Activated T-helper 9 cell treated with anti-CD3 and anti-CD28 coated beads, Interleukin-2, amount 50 U/mL, for 16 hours (primary cell): ENCODE measurements around the gene RNF114.
"Not testable (repeated sequence)": the region's sequence is repeated elsewhere in the genome, so short reads cannot be mapped to it uniquely, and the experiment has no call there.

ENCODE experiments used
- DNase-seq: peaks from one replicate; pipeline ENCODE4 v3.0.0-alpha.2; 2020; ENCODE audit warnings: low read depth

Gene RNF114, protein sequence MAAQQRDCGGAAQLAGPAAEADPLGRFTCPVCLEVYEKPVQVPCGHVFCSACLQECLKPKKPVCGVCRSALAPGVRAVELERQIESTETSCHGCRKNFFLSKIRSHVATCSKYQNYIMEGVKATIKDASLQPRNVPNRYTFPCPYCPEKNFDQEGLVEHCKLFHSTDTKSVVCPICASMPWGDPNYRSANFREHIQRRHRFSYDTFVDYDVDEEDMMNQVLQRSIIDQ

DNA sequence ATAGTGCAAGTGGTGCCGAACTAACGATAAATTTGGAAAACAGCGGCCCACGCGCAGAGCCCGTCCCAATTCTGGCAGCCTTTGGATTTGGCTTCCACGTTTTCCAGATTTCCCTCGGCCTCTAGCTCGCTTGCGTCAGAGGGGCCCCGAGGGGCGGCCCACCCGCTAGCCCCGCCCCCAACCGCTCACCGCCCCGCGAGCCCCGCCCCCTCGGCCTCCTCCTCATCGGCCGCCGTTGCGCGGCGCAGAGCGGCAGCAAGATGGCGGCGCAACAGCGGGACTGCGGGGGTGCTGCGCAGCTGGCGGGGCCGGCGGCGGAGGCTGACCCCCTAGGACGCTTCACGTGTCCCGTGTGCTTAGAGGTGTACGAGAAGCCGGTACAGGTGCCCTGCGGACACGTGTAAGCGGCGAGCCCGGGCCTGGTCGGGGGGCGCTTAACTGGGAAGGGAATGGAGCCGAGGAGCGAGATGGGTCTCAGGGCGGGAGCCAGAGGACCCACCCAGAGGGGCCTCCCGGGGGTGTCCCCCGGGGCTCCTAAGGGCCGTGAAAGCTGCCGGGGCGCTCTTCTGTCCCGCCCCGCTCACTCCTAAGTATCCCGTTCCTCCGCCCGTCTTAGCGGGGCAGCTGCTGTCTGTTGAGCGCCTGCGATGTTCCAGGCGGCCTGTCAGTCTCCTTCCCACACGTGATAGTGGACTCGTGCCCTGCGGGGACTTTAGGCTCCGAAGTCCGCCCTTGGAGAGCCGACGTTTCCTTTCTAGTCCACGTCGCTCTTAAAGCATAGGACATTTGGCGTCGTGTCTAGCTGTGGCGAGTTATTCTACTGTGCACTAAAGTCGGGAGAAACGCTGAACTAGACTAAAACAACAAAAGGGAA lies at the start of gene RNF114:
Gene RNF114 (plus strand): TSS at position 245 of the 874 bp plus-strand sequence. CDS start 16 bp downstream, at position 261.
- peak; percentile 88 for DNase-seq

DNA sequence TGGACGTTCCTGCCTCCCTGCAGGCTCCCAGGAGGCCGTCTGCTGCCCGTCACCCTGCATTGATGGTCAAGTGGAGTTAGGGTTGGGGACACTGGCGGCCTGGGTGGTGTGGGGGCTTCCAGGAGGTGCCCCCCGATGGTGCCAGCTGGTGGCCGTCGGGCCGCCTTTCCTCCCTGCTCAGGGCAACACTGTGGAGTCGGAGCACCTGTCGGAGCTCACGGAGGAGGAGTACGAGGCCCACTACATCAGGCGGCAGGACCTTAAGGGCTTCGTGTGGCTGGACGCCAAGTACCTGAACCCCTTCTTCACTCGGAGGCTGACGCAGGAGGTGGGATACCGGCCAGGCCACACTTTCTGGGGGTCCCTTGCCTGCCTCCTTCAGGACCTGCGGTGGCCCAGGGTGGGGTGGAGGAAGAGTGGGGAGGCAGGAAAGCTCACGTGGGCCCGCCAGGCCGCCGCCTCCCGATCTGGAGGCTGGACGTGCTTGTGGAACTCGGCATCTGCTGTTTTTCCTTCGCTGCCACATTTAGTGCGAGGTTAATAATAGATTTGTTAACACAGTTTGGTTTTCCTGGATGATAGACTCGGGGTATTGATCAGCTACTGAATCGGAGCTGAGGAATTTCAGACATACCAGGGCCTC lies 49.5 kb upstream of the RNF114 start:
- no peak for DNase-seq

DNA sequence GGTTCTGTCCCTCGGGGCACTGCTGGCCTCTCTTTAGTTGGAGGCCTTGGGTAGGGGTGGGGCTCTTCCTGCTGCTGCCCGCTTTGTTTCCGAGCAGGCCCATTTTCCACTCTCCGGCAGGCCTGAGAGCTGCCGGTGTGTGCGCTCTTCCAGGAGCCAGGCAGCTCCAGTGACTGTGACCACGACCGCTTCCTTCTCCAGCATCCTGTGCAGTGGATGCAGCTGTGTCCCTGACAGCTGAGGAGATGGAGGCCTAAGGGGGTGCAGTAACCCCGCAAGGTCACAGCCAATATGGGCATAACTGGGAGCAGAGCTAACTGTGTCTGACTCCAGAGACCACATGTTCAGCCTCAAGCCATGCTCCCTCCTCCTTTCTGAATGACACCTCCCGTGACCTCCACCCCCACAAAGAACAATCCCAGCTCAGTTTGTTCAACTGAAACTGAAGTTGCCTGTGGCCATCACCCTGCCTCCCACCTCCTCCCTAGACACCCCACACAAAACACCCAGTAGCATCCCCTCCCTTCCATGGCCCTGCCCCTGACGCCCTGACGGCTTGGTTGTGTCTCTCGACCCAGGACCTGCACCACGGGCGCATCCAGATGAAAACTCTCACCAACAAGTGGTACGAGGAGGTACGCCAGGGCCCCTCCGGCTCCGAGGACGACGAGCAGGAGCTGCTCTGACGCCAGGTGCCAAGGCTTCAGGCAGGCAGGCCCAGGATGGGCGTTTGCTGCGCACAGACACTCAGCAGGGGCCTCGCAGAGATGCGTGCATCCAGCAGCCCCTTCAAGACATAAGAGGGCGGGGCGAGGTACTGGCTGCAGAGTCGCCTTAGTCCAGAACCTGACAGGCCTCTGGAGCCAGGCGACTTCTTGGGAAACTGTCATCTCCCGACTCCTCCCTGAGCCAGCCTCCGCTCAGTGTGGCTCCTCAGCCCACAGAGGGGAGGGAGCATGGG lies 48.7 kb upstream of the RNF114 start:
- DNase-seq, result no peak

DNA sequence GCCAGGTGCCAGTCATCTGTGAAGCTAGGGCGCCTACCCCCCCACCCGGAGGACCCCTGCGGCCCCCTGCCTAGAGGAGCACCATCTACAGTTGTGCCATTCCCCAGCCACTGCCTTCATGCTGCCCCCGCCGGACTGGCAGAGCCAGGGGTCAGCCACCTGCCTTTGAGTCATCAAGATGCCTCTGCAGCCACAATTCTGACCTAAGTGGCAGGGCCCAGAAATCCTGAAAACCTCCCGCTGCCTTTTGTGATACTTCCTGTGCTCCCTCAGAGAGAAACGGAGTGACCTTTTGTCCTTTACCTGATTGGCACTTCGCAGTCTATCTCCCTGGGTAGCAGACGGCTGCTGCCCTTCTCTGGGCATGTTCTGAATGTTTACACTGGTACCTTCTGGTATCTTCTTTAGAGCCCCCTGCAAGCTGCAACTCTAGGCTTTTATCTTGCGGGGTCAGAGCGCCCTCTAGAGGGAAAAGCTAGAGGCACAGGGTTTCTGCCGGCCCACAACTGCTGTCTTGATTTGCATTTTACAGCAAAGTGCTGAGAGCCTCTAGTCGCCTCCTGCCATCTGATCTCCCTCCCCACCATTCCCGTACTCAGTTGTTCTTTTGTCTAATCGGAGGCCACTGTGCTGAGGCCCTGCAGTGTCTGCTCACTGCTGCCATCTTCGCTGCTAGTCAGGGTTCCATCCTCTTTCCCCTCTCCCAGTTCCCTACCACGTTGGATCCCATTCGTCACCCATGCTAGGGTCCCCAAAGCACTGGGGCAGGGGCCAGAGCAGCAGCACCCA lies 47.8 kb upstream of the RNF114 start:
- DNase-seq, result peak; percentile 25

DNA sequence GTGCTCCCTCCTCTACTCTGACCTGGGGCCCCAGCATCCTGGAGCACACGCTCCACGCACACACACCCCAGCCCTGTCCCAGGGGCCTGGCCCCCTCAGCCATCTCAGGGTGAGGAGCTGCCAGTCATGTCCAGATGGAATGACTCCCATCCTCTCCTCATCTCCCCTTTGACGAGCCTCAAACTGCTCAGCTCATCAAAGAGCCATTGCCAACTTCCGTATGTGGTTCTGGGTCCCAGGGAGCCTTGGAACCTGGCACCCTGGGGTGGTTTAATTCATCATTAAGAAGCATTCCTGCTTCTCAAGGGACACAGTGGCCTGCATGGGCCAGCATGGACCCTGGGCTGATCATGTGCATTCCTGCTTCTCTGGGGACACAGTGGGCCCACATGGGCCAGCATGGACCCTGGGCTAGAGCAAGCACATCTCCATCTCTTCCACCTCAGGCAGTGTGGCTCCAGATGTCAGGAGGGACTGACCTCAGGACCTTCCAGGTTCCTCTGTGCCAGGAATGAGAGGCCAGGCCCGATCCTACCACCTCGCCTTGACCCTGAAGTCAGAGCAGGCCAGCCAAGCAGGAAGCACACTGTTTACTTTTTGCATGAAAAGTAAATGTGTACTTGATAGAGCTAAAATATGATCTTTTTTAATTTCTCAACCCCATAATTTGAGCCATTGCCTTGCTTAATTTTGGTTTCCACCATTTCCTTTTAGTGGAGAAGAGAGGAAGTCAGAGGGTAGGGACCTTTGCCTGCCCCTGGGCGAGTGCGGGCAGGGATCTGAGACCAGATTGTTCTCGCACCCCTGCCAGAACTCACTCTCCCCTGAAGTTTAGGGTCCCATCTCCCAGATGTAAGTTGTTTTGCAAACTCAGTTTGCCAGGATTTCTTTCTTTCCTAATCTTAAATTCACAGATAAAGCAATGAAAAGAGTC lies 46.9 kb upstream of the RNF114 start:
- no peak for DNase-seq

DNA sequence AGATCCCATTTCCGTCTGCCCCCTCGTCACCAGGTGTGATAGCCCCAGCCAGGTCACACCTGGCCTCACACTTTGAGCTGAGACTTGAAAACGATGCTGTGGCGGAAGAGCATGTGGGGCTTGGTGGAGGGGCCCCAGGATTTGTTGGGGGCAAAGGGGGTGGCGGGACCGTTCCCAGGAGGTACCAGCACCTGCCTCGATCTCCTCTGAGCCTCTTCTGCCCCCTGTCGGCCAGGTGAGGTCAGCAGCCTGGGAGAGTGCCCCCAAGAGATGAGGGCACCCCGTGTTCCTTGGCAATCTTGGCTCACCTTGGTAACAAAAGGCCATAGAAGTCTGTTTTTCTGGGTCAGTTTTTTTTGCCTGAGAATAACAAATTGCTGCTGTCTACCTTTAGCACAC lies 46.3 kb upstream of the RNF114 start:
- DNase-seq, result no peak

DNA sequence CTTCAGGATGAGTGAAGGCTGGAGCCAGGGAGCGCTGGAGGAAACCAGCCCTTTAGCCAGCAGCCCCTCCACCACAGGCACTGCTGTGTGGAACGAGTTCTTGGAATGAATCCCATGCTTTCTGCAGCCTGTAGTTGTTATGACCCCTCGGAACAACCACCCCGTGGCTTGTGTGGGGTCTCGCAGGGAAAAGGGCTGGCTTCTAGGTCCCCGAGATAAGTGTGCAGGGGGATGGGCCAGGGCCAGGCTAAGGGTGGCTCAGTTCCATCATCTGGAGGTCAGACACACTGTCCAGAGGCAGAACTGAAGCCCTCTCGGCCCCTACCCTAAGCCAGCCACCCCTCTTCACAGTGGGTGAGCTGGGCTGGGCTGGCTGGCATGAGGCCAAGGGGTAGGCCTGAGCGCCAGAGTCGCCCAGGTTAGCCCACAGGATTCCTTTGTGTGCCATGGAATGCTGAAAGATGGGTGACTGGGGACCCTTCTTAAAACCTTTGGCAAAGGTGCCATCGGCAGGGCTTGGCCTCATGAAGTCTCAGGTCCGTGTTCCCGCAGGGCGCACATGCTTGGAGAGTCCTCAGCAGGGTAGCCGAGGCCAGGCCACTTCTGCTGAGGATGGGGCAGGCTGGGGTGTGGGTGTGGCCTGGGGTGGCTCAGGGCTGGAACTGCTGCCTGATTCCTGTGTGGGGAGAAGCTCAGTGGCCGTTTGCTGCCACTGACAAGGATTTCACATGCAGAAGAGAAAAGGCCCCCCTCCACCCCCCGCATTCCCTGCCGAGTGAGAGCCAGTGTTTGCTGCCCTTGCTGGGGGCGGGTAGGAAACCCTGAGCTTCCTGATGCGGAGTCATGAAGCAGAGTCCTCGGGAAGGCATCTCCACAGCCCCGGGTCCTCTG lies 45.5 kb upstream of the RNF114 start:
- DNase-seq, result no peak

DNA sequence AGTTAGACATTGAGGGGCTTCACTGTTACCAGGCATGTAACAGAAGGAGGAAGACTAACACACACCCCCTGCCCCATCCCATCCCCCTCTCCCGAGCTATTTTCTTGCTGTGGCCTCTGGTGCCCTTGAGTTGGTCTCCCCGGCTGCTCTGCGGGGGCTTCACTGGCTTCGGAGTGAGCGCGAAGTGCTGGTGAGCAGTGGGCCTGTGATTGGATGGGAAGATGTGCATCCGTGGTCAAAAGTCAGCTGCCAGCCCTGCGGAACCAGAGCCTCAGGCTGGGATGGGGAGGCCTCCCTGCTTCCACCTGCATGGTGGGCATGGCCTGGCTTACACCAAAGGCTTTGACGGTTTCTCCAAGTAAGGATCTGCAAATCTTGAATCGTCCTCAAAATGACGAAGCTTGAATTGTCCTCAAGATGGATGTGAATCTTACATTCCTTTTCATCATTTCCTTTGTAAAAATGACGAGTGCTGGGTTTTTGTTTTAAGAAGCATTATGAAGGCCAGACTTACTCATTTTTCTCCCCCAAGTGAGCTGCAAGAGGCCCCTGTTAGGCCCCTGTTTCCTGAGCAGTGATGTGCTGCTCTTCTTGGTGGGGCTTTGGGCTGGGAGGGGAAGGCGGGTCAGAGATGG lies 44.6 kb upstream of the RNF114 start:
- DNase-seq, result no peak

DNA sequence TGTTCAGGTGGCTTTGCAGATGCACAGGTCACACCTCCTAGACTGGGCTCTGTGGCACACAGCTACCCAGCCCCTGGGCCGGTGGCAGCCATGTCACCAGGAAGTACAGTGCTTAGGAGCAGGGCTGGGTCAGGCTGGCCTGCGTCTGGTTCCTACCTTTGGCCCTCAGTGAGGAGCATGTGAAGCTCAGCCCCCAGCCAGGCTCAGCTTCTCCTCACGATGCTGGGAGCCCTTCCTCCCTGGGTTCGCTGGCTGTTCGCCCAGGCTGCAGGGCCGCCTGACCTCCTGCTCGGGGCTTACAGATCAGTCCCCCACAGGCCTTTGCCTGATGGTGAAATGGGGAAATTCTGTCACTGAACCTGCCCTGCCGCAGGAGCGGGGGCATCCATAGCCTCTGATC lies 43.9 kb upstream of the RNF114 start:
- DNase-seq, result no peak

DNA sequence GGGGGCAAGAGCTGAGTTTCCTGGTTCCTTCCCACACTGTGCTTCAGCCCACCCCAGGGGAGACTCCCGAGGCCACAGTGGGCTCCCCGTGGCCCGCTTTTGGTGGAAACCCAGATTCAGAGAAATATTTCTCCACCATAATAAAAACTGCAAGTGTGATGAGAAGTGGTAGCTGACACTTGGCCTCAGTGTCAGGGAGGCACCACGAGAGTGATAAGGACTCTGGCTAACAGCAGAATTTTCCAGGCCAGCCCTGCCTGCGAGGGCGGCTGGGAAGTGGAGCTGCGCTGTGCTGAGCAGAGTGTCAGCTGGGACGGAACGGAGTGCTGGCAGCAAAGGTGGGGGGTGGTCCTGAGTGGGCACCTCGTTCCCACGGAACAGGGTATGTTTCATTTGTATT lies 43.4 kb upstream of the RNF114 start:
- DNase-seq, result no peak

DNA sequence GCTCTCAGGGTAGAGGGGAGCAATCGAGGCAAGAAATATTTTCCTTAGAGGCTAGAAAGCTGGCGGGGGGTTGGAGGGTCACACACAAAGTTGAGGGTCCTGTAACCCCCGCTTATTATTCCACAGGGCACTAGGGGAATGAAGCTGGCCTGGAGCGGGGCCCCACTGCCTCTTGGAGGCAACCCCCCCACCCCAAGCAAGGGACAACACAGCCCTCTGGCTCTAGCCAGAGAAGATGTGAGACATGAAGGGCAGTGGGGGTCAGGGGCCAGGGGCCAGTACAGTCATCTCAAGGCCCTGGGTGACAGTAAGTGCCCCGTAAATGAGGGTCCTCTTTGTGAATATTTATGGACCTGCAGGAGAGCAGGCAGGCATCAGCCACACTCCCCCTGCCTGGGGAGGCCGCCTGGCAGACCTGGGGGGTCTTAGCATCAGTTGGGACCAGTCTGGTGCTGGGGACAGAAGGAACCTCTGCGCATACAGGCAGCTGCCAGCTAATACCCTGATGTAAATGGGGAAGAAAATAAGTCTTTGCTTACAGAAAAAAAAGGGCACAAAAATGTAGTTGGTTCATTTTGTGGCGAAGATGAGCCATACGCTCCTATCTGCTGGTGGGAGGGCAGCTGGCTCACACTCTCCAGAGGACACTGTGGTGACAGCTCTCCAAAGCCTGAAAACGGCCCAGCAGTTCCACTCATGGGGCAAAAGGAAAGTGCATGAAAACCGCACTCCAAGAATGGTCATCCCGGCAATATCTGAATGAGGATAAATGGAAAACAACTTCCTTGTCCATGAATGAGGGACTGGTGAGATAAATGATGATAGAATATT lies 42.7 kb upstream of the RNF114 start:
- no peak for DNase-seq

DNA sequence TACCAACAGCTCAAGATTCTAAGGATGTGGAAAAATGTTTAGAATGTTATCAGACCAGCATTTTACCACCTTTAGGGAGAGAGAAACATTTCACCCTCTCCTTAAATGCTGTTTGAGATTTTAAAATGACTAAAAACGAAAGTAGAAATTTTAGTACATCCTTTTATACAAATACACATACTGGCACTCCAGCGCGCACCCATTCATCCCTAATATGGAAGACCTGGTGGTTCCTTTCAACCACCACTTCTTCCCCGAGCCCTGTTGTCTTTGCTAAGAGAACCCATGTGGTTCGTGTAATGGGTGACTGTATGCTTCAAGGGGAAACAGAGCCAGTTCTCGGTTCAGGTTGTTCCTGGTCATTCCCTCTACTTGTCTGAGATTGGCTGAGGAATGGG lies 42.1 kb upstream of the RNF114 start:
- DNase-seq, result no peak

DNA sequence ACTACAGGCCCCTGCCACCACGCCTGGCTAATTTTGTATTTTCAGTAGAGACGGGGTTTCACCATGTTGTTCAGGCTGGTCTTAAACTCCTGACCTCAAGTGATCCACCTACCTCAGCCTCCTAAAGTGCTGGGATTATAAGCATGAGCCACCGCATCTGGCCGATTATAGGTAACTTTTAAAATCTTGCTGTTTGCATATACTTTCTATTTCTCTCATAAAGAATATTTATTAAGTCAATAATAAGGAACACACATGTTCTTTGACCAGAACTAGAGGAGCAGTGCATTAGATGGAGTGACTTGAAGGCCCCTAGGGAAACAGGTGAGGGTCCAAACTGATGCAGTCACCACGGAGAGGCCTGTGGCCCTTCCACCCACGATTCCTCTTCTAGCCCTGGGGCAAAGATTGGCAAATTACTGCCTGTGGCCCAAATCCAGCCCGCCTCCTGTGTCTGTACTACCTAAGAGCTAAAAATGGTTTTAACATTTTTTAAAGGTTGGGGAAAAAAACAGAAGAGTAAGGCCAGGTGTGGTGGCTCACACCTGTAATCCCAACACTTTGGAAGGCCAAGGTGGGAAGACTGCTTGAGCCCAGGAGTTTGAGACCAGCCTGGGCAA lies 40.6 kb upstream of the RNF114 start:
- DNase-seq, result not testable (repeated sequence)

DNA sequence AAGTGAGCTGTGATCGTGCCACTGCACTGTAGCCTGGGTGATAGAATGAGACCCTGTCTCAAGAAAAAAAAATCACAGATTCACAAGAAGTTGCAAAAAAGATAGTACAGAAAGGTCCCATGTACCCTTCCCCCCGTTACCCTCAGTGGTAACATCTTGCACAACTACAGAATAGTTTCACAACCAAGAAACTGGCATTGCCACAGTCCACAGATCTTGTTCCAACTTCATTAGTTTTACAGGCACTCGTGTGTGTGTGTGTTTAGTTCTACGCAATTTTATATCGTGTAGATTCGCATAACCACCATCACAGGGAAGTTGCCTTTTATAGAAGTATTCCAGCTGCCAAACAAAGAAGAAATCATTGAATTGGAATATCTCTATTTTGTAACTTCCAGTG lies 40.0 kb upstream of the RNF114 start:
- no peak for DNase-seq

DNA sequence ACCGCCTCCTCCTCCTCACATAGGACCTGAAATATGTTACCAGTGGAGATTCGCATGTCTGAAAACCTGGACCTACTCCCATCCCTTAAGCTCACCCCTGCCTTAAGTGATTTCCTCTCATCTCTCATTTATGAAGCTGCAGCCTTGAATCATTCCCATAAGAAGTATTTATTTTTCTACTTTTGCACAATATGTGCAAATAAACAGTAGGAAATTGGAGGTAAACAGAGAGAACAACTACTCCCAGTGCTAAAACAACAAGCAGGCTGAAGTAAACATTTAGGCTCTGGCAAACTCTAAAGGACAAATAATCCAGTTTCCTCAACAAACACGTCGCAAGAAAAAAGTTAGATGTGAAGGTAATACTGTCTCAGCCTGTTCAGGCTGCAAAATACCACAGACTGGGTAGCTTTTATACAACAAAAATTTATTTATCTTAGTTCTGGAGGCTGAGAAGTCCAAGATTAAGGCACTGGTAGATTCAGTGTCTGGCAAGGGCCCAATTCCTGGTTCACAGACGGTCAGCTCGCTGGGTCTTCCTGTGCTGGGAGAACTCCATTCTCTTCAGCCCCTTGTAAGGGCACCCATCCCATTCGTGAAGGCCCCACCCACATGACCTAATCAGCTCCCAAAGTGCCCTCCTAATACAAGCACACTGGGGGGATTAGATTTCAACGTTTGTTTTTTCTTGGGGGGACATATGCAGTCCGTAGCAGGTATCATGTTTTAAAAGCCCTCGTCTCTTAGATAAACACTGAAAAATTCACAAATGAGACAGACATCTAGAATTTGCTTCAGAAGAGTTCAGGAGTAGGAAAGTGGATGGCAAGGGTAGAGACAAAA lies 36.4 kb upstream of the RNF114 start:
- no peak for DNase-seq

DNA sequence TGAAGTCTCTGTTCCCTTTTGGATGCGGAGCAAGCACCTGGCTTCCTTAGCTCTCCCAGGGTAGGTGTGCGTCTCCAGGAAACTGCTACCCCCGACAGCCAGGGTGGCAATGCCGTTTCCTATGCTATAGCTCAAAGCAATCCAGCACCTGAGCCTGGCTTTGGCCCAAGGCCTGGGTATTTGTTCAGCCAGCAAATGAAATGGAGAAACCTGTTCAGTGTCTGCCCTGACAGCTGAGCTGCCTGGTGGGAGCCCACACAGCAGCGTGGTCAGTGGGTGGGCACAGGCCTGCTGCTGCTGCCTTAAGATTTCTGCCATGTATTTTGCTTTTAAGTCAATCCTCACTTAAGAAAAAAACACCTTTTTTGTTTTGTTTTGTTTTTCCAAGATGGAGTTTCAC lies 34.6 kb upstream of the RNF114 start:
- DNase-seq, result no peak
